ENCODE data around the gene SCN1B. TPM values are rescaled to one million over a fixed set of nuclear protein-coding genes. Genes with fewer than 3 reads are reported as not detected.

Gene SCN1B
- total and polyA plus RNA-seq, 8 donors = 2.9 to 15.1 (median 5.7) TPM

DNA sequence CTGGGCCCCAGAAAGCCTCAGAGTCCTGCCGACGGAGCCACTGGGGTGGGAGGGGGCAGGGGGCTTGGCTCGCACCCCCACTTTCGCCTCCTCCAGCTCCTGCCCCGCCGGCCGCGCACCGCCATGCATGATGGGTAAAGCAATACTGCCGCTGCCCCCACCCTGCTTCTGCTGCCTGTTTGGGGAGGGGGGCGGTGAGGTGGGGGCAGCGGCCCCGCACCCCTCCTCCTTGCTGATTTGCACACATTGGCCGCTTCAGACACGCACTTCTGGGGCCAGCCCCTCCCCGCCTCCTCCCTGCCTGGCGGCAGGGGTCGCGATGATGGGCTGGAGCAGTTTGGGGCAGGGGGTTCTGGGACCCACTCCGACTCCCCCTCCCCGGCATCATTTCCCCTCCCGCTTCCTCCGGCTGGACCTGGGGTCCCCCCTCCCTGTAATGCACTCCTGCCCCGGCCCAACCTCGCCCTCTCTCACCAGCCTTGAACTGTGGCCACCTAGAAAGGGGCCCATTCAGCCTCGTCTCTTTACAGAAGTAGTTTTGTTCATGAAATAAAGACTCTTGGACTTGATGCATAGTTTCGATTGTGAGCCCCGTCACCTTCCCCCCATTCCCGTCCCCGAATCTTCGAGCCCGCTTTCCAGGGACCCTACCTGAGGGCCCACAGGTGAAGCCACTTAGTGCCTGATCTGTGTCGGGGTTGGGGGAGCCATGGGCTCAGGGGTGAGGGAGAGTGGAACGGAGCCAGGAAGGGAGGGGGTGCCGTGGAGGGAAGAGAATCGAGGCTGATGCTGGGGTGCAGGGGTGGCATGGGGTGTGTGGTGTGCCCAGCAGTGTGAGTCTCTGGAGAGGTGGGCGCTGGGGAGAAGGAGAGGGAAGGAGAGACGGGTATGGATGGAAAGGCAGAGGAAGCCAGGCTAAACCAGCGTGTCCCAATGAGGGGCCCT, 9.9 kb downstream of the SCN1B start:
- intact Hi-C loops (cut with DNase I) = no loop called here
- H3K27ac ChIP-seq = peak overlapping the region; percentile 57 to 91 (median 86)
- 75 to 76% methylated on average over 29 to 39 of the region's 39 CpGs for WGBS, 2 donors
- H3K27me3 ChIP-seq = no peaks in the 10 kb centered on the region
- no peaks in the 10 kb centered on the region for H3K36me3 ChIP-seq
- DNase-seq = peak in 2 of 6 donors; percentile 55 to 75
- no peak for FAIRE-seq
- no peak for ATAC-seq
- no peaks in the 10 kb centered on the region for H3K9me3 ChIP-seq
- H3K4me3 ChIP-seq = peak overlapping the region in 1 of 4 donors; percentile 58
- peaks cover 0 to 22% (median 8%) of the 10 kb centered on the region in 3 donors for H3K4me1 ChIP-seq
- TF ChIP-seq, protein P1, sequence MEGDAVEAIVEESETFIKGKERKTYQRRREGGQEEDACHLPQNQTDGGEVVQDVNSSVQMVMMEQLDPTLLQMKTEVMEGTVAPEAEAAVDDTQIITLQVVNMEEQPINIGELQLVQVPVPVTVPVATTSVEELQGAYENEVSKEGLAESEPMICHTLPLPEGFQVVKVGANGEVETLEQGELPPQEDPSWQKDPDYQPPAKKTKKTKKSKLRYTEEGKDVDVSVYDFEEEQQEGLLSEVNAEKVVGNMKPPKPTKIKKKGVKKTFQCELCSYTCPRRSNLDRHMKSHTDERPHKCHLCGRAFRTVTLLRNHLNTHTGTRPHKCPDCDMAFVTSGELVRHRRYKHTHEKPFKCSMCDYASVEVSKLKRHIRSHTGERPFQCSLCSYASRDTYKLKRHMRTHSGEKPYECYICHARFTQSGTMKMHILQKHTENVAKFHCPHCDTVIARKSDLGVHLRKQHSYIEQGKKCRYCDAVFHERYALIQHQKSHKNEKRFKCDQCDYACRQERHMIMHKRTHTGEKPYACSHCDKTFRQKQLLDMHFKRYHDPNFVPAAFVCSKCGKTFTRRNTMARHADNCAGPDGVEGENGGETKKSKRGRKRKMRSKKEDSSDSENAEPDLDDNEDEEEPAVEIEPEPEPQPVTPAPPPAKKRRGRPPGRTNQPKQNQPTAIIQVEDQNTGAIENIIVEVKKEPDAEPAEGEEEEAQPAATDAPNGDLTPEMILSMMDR (IDR thresholded peaks at IDR 0.05) = no peak

DNA sequence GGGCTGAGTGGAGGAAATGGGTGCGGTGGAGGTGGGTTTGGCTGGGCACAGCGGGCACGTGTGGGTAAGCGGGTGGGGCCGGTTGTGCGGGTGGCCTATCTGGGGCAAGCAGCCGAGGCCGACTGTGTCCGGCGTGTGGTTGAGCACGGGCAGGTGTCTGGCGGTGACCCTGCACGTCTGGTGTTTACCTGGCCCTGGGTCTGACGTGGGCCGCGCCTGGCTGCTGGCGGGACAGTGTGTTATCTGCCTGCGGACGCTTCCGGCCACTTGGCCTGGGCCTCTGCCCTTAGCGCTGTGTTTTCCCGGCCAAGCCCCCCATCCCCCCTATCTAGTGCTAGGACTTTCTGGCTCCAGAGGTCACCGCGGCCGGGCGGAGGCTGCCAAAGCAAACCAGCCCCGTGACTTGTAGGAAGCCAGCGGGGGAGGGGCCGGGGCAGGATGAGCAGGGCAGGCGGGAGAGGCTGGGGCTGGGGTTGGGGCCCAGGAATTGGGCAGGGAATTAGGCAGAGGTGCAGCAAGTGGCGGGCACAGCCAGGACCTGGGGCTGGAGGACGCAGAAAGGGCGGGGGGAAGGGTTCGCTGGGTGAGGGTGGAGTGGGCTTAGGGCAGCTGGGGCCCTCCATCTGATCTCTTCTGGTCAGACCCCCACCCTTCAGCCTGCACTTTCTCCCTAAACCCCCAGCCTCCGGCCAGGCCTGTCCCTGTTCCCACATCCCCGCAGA, 10.7 kb downstream of the SCN1B start:
- no peaks in the 10 kb centered on the region for H3K36me3 ChIP-seq
- H3K4me1 ChIP-seq = peaks cover 0 to 22% (median 8%) of the 10 kb centered on the region in 3 donors
- no peak for FAIRE-seq
- ATAC-seq = peak; percentile 72 to 80 (median 76)
- 4 to 8% methylated on average over 29 to 36 of the region's 36 CpGs for WGBS, 2 donors
- H3K9me3 ChIP-seq = no peaks in the 10 kb centered on the region
- DNase-seq = peak; percentile 92 to 98 (median 96)
- intact Hi-C loops (cut with DNase I) = no loop called here
- peak overlapping the region in 3 of 4 donors; percentile 26 to 58 (median 52) for H3K4me3 ChIP-seq
- no peaks in the 10 kb centered on the region for H3K27me3 ChIP-seq
- TF ChIP-seq, protein P1 (IDR thresholded peaks at IDR 0.05) = no peak
- peak overlapping the region; percentile 57 to 91 (median 86) for H3K27ac ChIP-seq

DNA sequence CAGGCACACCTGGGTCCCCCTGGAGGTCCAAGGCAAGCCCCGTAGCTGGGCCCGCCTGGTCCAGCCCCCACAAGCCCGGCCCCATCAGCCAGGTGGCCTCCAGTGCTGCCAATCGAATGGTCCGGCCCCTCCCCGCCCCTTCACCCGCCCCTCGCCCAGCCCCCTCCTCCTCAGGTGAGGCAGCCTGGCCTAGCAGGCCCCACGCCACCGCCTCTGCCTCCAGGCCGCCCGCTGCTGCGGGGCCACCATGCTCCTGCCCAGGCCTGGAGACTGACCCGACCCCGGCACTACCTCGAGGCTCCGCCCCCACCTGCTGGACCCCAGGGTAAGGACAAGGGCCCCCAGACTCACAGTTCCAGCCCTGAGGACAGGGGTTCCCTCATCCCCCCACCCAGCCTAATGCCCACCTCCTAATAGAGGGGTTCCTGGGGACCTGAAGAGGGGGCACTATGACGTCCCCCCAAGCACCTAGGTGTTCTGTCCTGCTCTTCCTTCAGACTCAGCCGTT, 11.3 kb downstream of the SCN1B start, which contains the start of gene HPN:
Gene HPN (plus strand): TSS at position 174 of the 508 bp plus-strand sequence. CDS start 786 bp downstream, outside the sequence.
- H3K4me1 ChIP-seq = peaks cover 0 to 22% (median 8%) of the 10 kb centered on the region in 3 donors
- no peaks in the 10 kb centered on the region for H3K36me3 ChIP-seq
- peak; percentile 75 to 82 (median 80) for ATAC-seq
- TF ChIP-seq, protein P1 (IDR thresholded peaks at IDR 0.05) = no peak
- H3K4me3 ChIP-seq = peak within 1 kb of the TSS; percentile 26 to 58 (median 39)
- intact Hi-C loops (cut with DNase I) = no loop called here
- peak within 1 kb of the TSS; percentile 57 to 91 (median 86) for H3K27ac ChIP-seq
- FAIRE-seq = no peak
- H3K27me3 ChIP-seq = no peaks in the 10 kb centered on the region
- 22 to 23% methylated on average over 17 to 19 of the region's 19 CpGs for WGBS, 2 donors
- H3K9me3 ChIP-seq = no peaks in the 10 kb centered on the region
- peak; percentile 87 to 96 (median 90) for DNase-seq

DNA sequence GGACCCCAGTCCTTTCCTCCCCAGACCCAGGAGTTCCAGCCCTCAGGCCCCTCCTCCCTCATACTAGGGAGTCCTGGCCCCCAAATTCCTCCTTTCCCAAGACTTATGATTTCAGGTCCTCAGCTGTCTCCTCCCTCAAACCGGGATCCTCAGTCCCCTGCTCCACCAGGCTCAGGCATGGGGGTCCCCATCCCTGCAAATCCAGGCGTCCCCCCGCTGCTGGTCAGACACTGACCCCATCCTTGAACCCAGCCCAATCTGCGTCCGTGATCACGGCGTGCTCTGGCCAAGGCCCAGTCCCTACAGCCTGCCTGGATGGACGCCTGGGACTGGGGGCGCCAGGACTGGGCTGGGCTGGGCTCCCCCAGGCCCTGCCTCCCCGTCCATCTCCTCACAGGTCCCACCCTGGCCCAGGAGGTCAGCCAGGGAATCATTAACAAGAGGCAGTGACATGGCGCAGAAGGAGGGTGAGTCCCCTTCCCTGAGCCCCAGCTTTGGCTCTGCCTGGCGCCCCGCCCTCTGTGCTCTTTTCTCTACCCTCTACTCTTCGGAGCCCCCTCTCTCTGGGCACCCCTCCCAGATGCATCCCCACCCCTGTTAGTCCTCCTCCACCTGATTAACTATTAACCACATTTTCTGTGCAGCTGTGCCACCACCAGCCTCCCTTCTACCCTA, 11.9 kb downstream of the SCN1B start:
- DNase-seq = peak in 5 of 6 donors; percentile 79 to 86 (median 85)
- no peaks in the 10 kb centered on the region for H3K9me3 ChIP-seq
- H3K27me3 ChIP-seq = no peaks in the 10 kb centered on the region
- intact Hi-C loops (cut with DNase I) = no loop called here
- H3K4me1 ChIP-seq = peaks cover 0 to 23% (median 8%) of the 10 kb centered on the region in 3 donors
- WGBS, 2 donors = 24 to 25% methylated on average over 11 to 14 of the region's 14 CpGs
- peak overlapping the region; percentile 57 to 91 (median 86) for H3K27ac ChIP-seq
- TF ChIP-seq, protein P1 (IDR thresholded peaks at IDR 0.05) = no peak
- H3K36me3 ChIP-seq = no peaks in the 10 kb centered on the region
- no peak for FAIRE-seq
- peak overlapping the region; percentile 26 to 58 (median 39) for H3K4me3 ChIP-seq
- peak; percentile 26 to 56 (median 41) for ATAC-seq
